Activated naive CD8-positive, alpha-beta T cell (primary cell): ENCODE data around the gene MBP.
A peak's percentile ranks its signal among the peaks of the same experiment; 100 is the strongest.
"Not testable (repeated sequence)": the region's sequence is repeated elsewhere in the genome, so short reads cannot be mapped to it uniquely, and the experiment has no call there.

Experiments
- H3K27ac Mint-ChIP-seq: one replicate; pipeline ENCODE4 v1.8.0; 2021; ENCODE audit warnings: mixed read lengths
- H3K27me3 Mint-ChIP-seq: one replicate; pipeline ENCODE4 v1.8.0; 2021; ENCODE audit warnings: mixed read lengths
- H3K36me3 Mint-ChIP-seq: one replicate; pipeline ENCODE4 v1.8.0; 2021; ENCODE audit warnings: mixed read lengths
- H3K4me1 Mint-ChIP-seq: one replicate; pipeline ENCODE4 v1.8.0; 2021; ENCODE audit warnings: low read depth, mixed read lengths
- H3K4me3 Mint-ChIP-seq: one replicate; pipeline ENCODE4 v1.8.0; 2021; ENCODE audit warnings: mild to moderate bottlenecking, mixed read lengths
- H3K9me3 Mint-ChIP-seq: one replicate; pipeline ENCODE4 v1.8.0; 2021; ENCODE audit warnings: low read depth, mixed read lengths

The MBP gene

DNA sequence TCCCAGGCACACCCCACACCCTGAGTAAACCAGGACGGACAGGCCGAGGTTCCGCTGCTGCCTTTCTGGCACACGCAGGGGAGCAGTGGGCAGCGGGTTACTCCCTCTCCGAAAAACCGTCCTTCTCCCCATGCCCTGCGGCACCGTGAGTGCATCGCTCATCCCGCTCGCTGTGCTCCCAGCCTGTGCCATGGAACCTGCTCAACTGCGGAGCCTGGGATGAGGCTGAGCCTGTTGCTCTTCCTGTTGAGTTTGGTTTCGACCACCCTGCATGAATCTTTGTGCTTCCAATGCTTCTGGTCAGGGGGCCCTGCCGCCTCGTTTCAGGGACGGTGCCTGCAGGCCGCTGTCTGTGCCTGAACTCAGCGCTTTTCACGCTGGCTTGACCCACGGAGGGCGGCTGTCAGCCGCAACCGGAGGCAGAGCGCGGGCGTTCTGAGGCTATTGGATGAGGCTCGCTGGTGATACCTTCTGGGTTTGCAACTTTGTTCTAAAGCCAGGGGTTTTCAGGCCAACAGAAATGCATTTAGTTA lies 106.7 kb downstream of the MBP start:
- no peak overlapping the region for H3K4me3 Mint-ChIP-seq
- H3K36me3 Mint-ChIP-seq, result peaks cover 11% of the 10 kb centered on the region
- no peaks in the 10 kb centered on the region for H3K27me3 Mint-ChIP-seq
- no peak overlapping the region for H3K27ac Mint-ChIP-seq
- peaks cover 7% of the 10 kb centered on the region for H3K4me1 Mint-ChIP-seq
- H3K9me3 Mint-ChIP-seq, result no peaks in the 10 kb centered on the region

DNA sequence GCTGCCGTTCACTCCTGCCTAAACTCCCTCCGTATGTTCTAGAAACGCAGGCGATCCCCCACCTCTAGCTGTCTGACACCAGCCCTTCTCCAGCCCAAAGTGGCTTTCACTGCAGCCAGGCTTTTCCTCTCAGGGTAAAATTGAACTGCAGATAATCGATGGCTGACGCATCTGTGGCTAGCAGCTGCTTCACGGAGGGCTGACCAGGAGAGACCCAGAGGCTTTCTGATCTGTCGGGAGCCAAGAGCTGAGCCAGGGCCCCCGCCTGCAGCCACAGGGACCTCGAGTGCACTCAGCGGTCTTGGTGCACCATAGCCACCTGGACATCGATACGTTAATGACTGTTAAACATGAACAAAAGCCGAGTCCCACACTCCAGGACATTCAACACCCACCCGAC lies 107.5 kb downstream of the MBP start:
- Mint-ChIP-seq H3K9me3 (no peaks in the 10 kb centered on the region), H3K27me3 (no peaks in the 10 kb centered on the region), H3K36me3 (peaks cover 9% of the 10 kb centered on the region), H3K27ac (no peak overlapping the region), H3K4me3 (no peak overlapping the region), H3K4me1 (peaks cover 6% of the 10 kb centered on the region)

DNA sequence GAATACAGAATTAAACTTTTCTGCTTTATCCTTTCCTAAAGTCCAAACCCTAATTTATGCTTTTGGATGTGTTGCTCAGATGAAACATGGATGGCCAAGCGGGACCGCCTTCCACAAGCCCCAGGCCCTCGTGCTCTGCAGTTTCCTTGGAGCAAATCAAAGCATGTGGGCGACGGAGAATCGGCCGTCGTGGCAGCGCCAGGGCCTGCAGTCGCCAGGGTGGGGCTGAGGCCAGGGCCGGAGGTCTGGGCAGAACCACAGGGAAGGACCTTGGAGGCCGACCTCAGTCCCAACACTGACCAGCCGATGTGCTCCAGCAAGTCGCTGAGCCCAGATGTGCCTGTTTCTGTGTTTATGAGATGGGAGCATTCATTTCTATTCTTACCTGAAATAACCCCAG lies 108.1 kb downstream of the MBP start:
- H3K4me3 Mint-ChIP-seq, result no peak overlapping the region
- H3K27ac Mint-ChIP-seq, result no peak overlapping the region

DNA sequence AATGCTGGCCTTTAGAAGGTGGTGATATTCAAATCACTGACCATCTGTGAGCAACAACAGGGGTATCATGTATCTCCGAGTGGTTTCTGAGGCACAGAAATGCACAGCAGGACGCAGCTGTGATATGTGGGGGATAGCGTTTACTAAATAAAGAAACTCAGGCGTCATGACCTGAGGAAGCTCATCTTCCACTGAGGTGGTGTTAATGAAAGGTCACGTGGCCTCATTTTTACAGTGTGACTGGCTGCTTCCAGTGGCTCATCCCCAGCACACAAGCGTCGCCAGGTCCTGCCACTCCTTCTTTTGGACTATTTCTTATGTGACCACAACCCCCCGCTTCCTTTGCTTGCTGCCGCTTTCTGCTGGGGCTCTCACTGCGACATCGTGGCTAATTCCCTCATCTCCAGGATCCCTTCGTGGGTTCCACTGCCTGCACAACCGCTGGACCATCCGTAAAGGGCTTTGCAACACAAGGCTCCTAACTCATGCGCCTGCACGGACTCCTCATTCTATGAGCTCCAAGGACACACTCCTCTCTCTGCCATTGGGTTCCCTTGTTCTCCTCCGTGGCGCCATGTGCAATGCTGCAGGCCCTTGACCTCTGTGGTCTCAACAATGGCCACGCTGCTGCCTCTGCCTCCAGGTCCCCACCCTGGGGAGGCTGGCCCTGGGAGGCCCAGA lies 109.3 kb downstream of the MBP start:
- Mint-ChIP-seq H3K27me3 (no peaks in the 10 kb centered on the region), H3K4me1 (peaks cover 8% of the 10 kb centered on the region), H3K4me3 (no peak overlapping the region), H3K9me3 (no peaks in the 10 kb centered on the region), H3K36me3 (peaks cover 11% of the 10 kb centered on the region), H3K27ac (peak overlapping the region; percentile 16)

More for the DNA sequence above, 108.1 kb downstream of the MBP start:
- H3K27me3 Mint-ChIP-seq, result no peaks in the 10 kb centered on the region
- peaks cover 5% of the 10 kb centered on the region for H3K4me1 Mint-ChIP-seq
- H3K36me3 Mint-ChIP-seq, result peaks cover 5% of the 10 kb centered on the region
- no peaks in the 10 kb centered on the region for H3K9me3 Mint-ChIP-seq

DNA sequence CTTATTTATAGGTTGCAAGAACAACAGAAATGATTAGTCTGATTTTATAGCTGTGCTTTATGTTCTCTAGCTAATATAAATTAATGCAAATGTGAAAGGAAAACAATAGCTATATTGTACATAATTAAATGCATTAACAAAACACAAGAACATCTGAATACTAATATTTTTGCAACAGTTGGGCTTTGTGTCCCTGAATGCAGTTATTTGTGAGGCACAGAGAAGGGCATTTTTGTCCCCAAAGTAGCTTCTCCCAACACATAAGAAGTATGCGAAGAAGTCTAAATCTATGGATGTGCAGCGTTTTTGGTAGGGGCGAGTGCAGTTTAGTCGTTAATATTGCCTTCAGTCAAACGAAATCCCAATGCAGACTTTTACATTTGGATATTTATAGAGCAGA lies 110.0 kb downstream of the MBP start:
- Mint-ChIP-seq H3K27me3 (no peaks in the 10 kb centered on the region), H3K4me1 (peaks cover 8% of the 10 kb centered on the region), H3K9me3 (no peaks in the 10 kb centered on the region), H3K36me3 (peaks cover 15% of the 10 kb centered on the region), H3K27ac (no peak overlapping the region), H3K4me3 (no peak overlapping the region)

DNA sequence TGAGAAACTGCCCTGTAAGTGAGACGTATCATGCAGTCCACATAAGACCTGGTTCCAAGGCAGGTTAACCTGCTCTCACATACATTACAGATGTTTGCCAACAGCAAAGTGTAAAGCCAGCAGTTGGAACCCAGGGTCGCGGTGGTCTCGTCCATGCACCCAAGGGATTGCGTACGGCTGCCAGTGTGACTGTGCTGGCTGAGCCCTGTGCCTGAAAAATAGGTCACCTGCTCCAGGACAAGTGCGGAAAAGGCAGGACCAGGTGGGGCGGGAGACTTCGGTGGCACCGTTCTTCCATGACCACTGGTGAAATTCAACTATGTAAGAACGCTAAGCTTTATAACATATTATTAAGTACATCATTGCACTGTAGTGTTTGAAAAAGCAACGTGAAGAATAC lies 110.5 kb downstream of the MBP start:
- peak overlapping the region; percentile 46 for H3K27ac Mint-ChIP-seq
- no peaks in the 10 kb centered on the region for H3K27me3 Mint-ChIP-seq
- H3K4me3 Mint-ChIP-seq, result no peak overlapping the region
- no peaks in the 10 kb centered on the region for H3K9me3 Mint-ChIP-seq
- peaks cover 12% of the 10 kb centered on the region for H3K36me3 Mint-ChIP-seq
- H3K4me1 Mint-ChIP-seq, result peaks cover 8% of the 10 kb centered on the region

DNA sequence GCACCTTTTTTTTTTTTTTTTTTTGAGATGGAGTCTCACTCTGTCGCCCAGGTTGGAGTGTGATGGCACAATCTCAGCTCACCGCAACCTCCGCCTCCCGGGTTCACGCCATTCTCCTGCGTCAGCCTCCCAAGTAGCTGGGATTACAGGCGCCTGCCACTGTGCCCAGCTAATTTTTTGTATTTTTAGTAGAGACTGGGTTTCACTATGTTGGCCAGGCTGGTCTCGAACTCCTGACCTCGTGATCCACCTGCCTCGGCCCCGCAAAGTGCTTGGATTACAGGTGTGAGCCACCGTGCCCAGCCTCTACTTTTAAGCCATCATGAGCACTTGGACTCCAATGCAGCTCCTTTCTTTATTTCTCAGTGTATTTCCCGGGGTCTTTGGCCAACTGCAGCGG lies 111.1 kb downstream of the MBP start:
- H3K27me3 Mint-ChIP-seq, H3K9me3 Mint-ChIP-seq, H3K4me3 Mint-ChIP-seq, H3K4me1 Mint-ChIP-seq: not testable (repeated sequence)
- Mint-ChIP-seq H3K27ac (peak overlapping the region; percentile 46), H3K36me3 (peaks cover 12% of the 10 kb centered on the region)

DNA sequence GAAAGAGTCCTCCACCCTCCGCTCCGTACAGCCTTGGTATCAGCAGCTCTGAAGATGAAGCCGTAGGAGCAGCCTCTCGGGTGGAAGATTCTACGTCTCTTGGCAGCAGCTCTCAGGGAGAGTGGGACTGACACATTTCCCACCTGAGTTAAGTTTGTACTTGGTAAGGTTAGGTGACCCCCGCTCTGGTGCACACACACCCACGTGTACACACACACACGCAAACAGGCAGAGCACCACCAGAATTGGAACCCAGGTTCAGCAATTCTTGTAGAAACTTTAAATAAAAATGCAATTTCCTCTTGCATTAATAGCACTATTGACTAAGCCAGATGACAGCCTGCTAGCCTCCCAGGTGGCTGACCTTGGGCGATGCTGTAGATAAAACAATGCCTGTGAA lies 111.5 kb downstream of the MBP start:
- H3K27me3 Mint-ChIP-seq, result no peaks in the 10 kb centered on the region
- peaks cover 11% of the 10 kb centered on the region for H3K4me1 Mint-ChIP-seq
- peaks cover 12% of the 10 kb centered on the region for H3K36me3 Mint-ChIP-seq

DNA sequence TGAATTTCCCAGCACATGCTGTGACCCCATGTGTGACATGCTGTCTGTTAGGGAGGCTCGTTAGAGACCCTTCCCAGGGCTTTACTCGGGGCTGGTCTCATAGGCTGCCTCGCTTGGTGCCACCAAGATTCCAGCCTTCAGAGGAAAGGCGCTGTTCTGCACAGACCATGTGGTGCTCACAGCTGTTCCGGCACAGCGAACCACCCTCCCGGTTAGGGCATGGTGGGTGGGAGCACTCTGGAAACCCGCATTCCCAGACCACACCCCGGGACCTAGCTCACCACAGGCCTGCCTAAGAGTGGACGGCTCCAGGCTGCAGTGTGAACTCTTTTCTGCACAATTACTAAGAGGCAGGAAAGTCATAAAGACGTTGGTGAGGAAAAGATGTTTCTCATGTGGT lies 112.0 kb downstream of the MBP start:
- Mint-ChIP-seq H3K4me3 (no peak overlapping the region), H3K27ac (no peak overlapping the region), H3K4me1 (peaks cover 12% of the 10 kb centered on the region), H3K9me3 (no peaks in the 10 kb centered on the region), H3K27me3 (no peaks in the 10 kb centered on the region), H3K36me3 (peaks cover 14% of the 10 kb centered on the region)

More for the DNA sequence above, 111.5 kb downstream of the MBP start:
- no peak overlapping the region for H3K27ac Mint-ChIP-seq
- H3K9me3 Mint-ChIP-seq, result no peaks in the 10 kb centered on the region
- no peak overlapping the region for H3K4me3 Mint-ChIP-seq

DNA sequence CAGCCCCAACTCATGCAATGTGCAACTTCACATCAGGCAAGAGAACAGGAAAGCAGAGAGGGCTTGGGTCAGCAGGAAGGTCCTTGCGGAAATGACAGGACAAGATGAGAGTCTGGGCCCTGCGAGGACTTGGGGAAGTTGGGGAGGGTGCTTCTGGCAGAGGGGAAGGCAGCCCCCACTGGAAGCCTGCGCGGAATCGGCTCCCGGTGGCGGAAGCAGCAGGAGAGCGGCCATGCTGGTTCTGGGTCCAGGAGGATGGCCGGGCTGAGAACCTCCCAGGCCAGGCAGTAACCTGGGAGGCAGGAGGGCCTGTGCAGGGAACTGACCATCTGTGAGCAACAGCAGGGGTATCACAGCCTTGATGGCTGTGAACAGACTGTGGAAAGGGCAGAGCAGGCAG lies 112.9 kb downstream of the MBP start:
- Mint-ChIP-seq H3K36me3 (peaks cover 18% of the 10 kb centered on the region), H3K4me3 (no peak overlapping the region), H3K9me3 (no peaks in the 10 kb centered on the region), H3K27me3 (no peaks in the 10 kb centered on the region), H3K27ac (peak overlapping the region; percentile 50), H3K4me1 (peaks cover 12% of the 10 kb centered on the region)

DNA sequence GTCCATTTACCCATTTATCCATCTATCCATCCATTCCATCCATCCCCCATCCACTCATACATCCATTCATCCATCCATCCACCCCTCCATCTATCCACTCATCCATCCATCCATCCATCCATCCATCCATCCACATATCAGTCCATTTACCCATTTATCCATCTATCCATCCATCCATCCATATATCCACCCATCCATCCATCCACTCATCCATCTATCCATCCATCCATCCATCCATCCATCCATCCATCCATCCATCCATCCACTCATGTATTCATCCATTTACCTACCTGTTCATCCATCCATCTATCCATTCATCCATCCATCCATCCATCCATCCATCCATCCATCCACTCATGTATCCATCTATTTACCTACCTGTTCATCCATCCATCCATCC lies 113.9 kb downstream of the MBP start:
- H3K4me1 Mint-ChIP-seq, H3K4me3 Mint-ChIP-seq, H3K27me3 Mint-ChIP-seq, H3K9me3 Mint-ChIP-seq, H3K27ac Mint-ChIP-seq: not testable (repeated sequence)
- H3K36me3 Mint-ChIP-seq, result peaks cover 18% of the 10 kb centered on the region

DNA sequence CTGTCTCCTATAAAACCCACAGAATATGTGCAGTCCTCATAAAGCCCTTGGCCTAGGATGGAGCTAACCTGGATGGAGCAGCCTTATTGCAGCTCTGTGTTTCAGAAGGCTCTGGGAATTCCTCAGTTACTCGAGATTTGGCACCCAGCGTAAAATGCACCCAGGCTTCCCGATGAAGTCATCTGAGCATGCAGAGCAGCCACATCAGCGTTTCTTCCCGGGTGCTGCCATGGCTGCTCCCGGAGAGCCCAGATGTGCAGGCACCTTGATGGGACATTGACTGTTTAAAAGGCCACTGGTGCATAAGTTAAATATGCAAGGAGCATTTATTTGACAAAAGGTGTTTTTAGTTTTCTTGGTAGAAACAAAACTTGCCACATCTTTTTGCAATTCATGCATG lies 115.2 kb downstream of the MBP start:
- H3K27ac Mint-ChIP-seq, result no peak overlapping the region
- peaks cover 18% of the 10 kb centered on the region for H3K36me3 Mint-ChIP-seq
- peaks cover 11% of the 10 kb centered on the region for H3K4me1 Mint-ChIP-seq
- H3K27me3 Mint-ChIP-seq, result no peaks in the 10 kb centered on the region
- H3K4me3 Mint-ChIP-seq, result no peak overlapping the region
- H3K9me3 Mint-ChIP-seq, result no peaks in the 10 kb centered on the region

DNA sequence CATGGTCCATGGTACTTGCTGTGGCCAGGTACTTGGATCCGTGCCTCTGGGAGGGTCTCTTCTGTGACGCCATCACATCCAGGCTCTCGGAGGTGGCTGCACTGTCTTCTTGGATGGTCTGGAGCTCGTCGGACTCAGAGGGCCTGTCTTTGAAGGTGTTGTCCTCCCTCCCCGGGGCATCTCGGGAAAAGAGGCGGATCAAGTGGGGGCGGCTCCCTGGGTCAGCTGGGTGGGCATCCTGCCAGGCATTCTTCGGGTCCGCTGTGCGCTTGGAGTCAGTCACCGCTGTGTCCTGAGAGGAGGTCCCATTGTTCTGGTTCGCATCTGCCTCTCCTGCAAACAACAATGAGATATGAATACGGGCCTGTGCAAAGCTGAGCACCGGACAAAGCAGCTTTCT lies 115.6 kb downstream of the MBP start:
- peaks cover 11% of the 10 kb centered on the region for H3K4me1 Mint-ChIP-seq
- no peak overlapping the region for H3K27ac Mint-ChIP-seq
- no peaks in the 10 kb centered on the region for H3K9me3 Mint-ChIP-seq
- H3K36me3 Mint-ChIP-seq, result peaks cover 18% of the 10 kb centered on the region
- H3K4me3 Mint-ChIP-seq, result no peak overlapping the region
- no peaks in the 10 kb centered on the region for H3K27me3 Mint-ChIP-seq

DNA sequence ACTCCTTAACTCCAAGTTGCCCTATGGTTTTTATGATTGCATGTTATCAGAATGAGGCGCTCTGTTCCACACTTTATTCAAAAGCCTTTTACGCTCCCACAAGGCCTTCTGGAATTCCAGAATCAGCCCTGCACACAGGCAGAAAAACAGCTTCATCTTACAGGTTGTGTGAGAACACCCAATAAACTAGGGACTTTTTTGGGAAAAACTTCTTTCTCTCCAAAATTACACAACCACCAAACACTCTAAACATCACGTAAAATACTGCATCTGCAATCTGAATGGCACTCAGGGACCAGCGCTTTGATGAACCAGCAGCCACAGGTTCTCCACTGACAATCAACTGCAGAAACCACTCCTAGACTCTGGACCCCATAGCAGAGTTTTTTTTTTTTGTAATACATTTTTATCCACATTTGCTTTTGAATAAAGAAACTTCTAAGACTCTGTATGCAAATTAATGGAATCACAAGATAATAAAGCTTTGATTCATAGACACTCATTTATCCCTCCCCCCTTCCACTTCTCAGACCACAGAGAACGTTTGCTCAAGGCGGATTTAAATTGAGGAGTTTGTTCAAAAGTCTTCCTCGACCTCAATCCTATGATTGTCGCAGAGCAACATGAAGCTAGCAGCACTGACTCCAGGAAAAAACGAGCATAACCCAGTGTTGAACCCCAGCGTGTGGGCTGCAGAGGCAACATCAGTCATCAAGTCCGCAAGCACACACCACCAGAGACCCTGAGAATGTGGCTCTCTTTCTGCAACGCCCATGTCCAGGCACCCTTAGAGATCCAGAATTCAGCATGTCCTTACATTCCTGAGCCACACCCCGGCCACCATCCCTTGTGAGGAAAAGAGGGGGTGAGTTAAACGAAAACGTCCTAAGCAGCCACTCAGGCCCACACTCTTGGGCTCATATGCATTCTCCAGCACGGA lies 116.5 kb downstream of the MBP start:
- Mint-ChIP-seq H3K4me1 (peaks cover 11% of the 10 kb centered on the region), H3K36me3 (peaks cover 16% of the 10 kb centered on the region), H3K4me3 (no peak overlapping the region), H3K9me3 (no peaks in the 10 kb centered on the region), H3K27me3 (no peaks in the 10 kb centered on the region), H3K27ac (no peak overlapping the region)

DNA sequence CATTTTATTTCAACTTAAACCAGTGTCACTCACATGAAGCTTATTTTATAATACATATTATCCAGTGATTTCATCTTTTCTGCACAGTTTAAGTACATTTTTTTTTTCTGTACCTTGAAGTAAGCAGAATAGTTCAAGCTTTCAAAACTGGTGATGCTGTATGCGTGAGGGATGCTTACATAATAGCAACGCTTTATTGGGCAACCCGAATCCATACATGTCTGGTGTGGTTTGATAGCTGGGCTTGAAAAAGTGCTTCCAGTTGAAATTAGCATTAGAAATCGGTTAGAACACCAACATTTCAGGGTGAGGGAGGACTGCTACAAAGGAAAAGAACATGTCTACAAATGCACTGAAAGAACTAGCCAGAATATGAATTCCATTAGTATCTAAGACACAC lies 117.4 kb downstream of the MBP start:
- Mint-ChIP-seq H3K4me3 (no peak overlapping the region), H3K27ac (peak overlapping the region; percentile 11), H3K27me3 (no peaks in the 10 kb centered on the region), H3K4me1 (peaks cover 11% of the 10 kb centered on the region), H3K36me3 (peaks cover 15% of the 10 kb centered on the region), H3K9me3 (no peaks in the 10 kb centered on the region)
